ENCODE measurements around the gene WDR17. TPM values are rescaled to one million over a fixed set of nuclear protein-coding genes. Genes with fewer than 3 reads are reported as not detected.
"Not testable (repeated sequence)": the region's sequence is repeated elsewhere in the genome, so short reads cannot be mapped to it uniquely, and the experiment has no call there.

WDR17 gene
- total RNA-seq, 4 donors from 2014 or later: 0.19 to 0.72 (median 0.53) TPM

DNA sequence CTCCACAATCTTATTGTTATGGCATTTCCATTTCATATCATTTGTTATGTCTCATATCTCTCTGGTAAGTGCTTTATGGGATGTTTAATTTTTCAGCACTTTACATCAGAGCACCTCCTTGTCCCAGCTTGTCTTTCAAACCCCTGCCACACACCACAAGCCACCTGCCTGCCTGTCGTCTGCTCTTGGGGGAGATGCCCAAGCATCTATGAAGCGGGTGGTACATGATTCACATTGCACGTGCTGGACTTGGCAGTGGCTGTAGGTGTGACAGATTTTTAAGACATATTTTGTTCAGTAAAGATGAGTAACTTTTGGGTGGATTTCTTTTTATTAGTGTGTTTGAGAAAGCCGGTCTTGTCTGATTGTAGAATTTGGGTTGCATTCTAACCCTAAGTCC is 143.9 kb downstream of the WDR17 start:
- no peak overlapping the region for H3K27ac ChIP-seq
- WGBS: 82% methylated on average over 4 of the region's 4 CpGs

DNA sequence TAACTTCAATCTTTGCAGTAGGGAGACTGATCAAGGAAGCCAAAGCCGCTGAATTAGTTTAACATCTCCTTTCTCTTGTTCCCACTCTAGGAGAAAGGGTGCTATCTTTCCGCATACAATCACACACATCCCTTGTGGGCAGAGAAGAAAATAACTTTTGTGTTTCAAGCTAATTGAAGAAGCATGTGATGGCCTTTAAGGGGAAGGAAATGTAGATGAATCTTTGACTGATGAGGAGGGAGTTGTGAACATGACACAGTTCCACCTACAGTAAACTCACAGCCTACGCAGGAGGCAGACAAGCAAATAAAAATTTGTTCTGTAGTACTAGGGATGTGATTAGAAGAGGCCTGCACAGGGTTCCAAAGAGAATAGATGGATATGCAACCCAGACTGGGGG is 144.5 kb downstream of the WDR17 start:
- Histone ChIP-seq H3K4me3 (no peak overlapping the region), H3K4me1 (no peaks in the 10 kb centered on the region), H3K27me3 (peaks cover 8% of the 10 kb centered on the region), H3K27ac (no peak overlapping the region), H3K9me3 (no peaks in the 10 kb centered on the region), H3K36me3 (no peaks in the 10 kb centered on the region)
- TF ChIP-seq, protein P1, sequence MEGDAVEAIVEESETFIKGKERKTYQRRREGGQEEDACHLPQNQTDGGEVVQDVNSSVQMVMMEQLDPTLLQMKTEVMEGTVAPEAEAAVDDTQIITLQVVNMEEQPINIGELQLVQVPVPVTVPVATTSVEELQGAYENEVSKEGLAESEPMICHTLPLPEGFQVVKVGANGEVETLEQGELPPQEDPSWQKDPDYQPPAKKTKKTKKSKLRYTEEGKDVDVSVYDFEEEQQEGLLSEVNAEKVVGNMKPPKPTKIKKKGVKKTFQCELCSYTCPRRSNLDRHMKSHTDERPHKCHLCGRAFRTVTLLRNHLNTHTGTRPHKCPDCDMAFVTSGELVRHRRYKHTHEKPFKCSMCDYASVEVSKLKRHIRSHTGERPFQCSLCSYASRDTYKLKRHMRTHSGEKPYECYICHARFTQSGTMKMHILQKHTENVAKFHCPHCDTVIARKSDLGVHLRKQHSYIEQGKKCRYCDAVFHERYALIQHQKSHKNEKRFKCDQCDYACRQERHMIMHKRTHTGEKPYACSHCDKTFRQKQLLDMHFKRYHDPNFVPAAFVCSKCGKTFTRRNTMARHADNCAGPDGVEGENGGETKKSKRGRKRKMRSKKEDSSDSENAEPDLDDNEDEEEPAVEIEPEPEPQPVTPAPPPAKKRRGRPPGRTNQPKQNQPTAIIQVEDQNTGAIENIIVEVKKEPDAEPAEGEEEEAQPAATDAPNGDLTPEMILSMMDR (IDR thresholded peaks at IDR 0.05): no peak
- TF ChIP-seq POLR2A (IDR thresholded peaks at IDR 0.05) (no peak), POLR2AphosphoS5 (IDR thresholded peaks at IDR 0.05) (no peak), EP300 (IDR thresholded peaks at IDR 0.05) (no peak)
- 85% methylated on average over 3 of the region's 3 CpGs for WGBS
- DNase-seq (ENCODE audit: low spot score in 2 of 2): no peak

More for the DNA sequence above, 143.9 kb downstream of the WDR17 start:
- TF ChIP-seq POLR2AphosphoS5 (IDR thresholded peaks at IDR 0.05): no peak
- no peak for TF ChIP-seq POLR2A (IDR thresholded peaks at IDR 0.05)
- Histone ChIP-seq H3K27me3 (peaks cover 11% of the 10 kb centered on the region), H3K36me3 (no peaks in the 10 kb centered on the region), H3K4me3 (no peak overlapping the region), H3K9me3 (no peaks in the 10 kb centered on the region), H3K4me1 (no peaks in the 10 kb centered on the region)
- DNase-seq (ENCODE audit: low spot score in 2 of 2): no peak

DNA sequence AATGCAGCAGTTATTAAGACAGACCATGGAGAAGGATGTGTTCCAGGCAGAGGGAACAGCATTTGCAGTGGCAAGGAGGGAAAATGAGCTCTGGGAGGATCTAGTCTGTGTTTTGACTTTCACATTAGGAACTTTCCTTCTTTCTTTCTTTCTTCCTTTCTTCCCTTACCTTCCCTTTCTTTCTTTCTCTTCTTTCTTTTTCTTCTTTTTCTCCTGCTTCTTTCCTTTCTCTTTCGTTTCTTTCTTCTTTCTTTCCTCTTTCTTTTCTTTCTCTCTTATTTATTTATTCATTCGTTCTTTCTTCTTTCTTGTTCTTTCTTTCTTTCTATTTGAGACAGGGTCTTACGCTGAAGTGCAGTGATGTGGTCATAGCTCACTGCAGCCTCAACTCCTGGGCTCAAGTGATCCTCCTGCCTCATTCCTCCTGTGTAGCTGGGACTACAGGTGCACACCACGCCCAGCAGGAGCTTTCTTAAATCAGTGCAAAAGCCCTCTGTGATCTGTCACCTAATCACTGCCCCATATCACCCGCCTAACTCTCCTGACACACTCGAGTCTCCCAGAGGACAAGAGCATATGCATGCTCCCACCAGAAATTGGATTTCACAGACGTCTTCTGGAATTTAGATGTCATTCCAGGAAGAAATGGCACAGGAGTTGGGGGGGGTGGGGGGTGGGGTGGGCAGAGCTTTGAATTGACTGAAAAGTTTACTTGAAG is 145.1 kb downstream of the WDR17 start:
- WGBS: 83% methylated on average over 7 of the region's 7 CpGs
- no peak for DNase-seq (ENCODE audit: low spot score in 2 of 2)
- Histone ChIP-seq H3K27ac (no peak overlapping the region), H3K27me3 (peaks cover 6% of the 10 kb centered on the region), H3K4me1 (no peaks in the 10 kb centered on the region), H3K4me3 (no peak overlapping the region), H3K9me3 (no peaks in the 10 kb centered on the region), H3K36me3 (no peaks in the 10 kb centered on the region)
- no peak for TF ChIP-seq POLR2AphosphoS5 (IDR thresholded peaks at IDR 0.05)
- TF ChIP-seq EP300 (IDR thresholded peaks at IDR 0.05): no peak
- TF ChIP-seq, protein P1 (IDR thresholded peaks at IDR 0.05): no peak
- TF ChIP-seq POLR2A (IDR thresholded peaks at IDR 0.05): no peak

DNA sequence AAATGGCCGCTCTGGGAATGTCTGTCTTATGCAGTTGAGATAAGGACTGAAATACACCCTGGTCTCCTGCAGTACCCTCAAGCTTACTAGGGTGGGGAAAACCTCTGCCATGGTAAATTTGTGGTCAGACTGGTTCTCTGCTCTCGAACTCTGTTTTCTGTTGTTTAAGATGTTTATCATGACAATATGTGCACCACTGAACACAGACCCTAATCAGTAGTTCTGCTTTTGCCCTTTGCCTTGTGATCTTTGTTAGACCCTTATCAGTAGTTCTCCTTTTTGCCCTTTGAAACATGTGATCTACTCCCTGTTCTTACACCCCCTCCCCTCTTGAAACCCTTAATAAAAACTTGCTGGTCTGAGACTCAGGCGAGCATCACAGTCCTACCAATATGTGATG is 146.7 kb downstream of the WDR17 start:
- not testable (repeated sequence) for H3K4me1 ChIP-seq; DNase-seq (ENCODE audit: low spot score in 2 of 2); H3K36me3 ChIP-seq; H3K27me3 ChIP-seq; H3K9me3 ChIP-seq; H3K4me3 ChIP-seq; H3K27ac ChIP-seq
- 75% methylated on average over 3 of the region's 3 CpGs for WGBS

DNA sequence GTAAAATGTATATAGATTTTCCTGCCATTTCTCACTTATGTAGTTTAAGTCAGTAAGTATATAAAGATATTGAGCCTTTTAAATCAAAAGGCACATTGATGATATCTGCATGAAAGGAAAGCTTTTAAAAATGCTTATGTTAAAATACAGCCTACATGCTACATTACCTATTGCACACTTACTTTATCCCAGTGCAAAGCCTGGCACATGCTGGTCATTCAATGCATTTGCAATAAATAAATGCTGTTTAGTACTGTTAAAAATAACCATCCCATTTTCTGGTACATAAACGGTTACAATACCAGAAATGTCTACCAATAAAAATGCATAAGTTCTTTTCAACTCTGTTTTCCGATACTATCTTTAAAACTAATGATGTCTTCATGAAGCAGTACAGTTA is 151.9 kb downstream of the WDR17 start:
- no peaks in the 10 kb centered on the region for H3K36me3 ChIP-seq
- no peaks in the 10 kb centered on the region for H3K9me3 ChIP-seq
- no peaks in the 10 kb centered on the region for H3K27me3 ChIP-seq
- no peaks in the 10 kb centered on the region for H3K4me1 ChIP-seq
- TF ChIP-seq POLR2A (IDR thresholded peaks at IDR 0.05) (no peak), POLR2AphosphoS5 (IDR thresholded peaks at IDR 0.05) (no peak), EP300 (IDR thresholded peaks at IDR 0.05) (no peak)
- TF ChIP-seq, protein P1 (IDR thresholded peaks at IDR 0.05): no peak
- no peak overlapping the region for H3K27ac ChIP-seq
- no peak for DNase-seq (ENCODE audit: low spot score in 2 of 2)
- H3K4me3 ChIP-seq: no peak overlapping the region
- WGBS: 60% methylated on average over 2 of the region's 2 CpGs

DNA sequence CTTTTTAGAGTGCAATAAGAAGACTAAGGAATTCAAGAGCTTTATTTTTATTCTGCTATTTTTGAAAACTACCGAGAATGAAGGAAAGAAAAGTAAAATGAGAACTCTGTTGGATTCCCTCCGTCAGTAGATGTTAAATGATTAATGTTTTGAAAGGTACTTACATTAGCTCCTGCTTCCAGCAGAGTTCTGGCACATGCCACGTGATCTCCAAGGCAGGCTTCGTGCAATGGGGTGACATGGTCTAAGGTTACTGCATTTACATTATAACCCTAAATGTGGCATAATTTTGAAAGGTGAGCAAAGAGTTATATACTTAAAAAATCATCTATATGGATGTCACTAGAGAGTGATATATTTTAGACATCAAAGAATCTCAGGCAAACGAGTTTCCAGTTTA is 156.5 kb downstream of the WDR17 start:
- Histone ChIP-seq H3K36me3 (no peaks in the 10 kb centered on the region), H3K27ac (no peak overlapping the region), H3K4me3 (no peak overlapping the region), H3K9me3 (no peaks in the 10 kb centered on the region), H3K4me1 (no peaks in the 10 kb centered on the region), H3K27me3 (no peaks in the 10 kb centered on the region)
- 42% methylated on average over 5 of the region's 5 CpGs for WGBS
- no peak for TF ChIP-seq EP300 (IDR thresholded peaks at IDR 0.05)
- TF ChIP-seq POLR2AphosphoS5 (IDR thresholded peaks at IDR 0.05): no peak
- TF ChIP-seq POLR2A (IDR thresholded peaks at IDR 0.05): no peak
- TF ChIP-seq, protein P1 (IDR thresholded peaks at IDR 0.05): no peak
- DNase-seq (ENCODE audit: low spot score in 2 of 2): no peak
